ENCODE results near the gene STAT3.
"Not testable (repeated sequence)": the region's sequence is repeated elsewhere in the genome, so short reads cannot be mapped to it uniquely, and the experiment has no call there.

The STAT3 gene

DNA sequence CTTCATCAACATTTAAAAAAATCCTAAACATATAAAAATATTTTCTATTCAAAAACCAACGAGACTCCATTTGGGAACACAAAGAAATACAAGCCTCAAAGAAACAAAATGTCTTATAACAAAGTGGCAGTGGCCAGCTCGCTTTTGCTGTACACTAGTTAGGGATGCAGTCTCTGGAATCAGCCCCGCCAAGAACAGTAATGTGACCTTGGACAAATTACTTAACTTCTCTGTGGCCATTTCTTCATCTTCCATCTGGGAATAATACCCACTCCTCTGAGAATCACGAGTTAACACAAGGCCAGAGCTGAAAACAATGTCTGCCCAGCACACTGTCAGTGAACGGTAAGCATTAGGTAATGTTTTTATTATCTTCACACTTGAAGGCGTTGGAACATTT is 117.6 kb downstream of the STAT3 start:
- Histone ChIP-seq H3K36me3 (replicated peaks) (no peaks in the 10 kb centered on the region), H3K4me1 (peaks cover 10% of the 10 kb centered on the region), H3K4me3 (no peak overlapping the region), H3K9me3 (no peaks in the 10 kb centered on the region), H3K27me3 (ENCODE audit: low read depth) (no peaks in the 10 kb centered on the region)
- in situ Hi-C loops (cut with MboI; ENCODE audit: low sequenced_read_pairs), result no loop called here
- DNase-seq (ENCODE audit: low spot score in 2 of 2), result no peak

DNA sequence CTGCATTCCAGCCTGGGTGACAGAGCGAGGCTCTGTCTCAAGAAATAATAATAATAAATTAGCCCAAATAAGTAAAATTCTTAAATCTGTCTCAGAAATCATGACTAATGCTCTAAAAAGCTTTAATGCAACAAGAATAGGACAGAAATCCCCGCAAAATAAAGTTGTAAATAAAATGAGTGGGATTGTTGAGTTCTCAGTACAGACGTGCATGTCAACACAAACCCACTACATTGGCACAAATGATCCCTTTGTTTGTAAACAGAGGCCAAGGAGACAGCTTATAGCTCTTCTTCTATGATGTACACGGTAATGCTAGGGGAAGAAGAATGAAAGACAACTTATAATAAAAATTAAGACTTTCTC is 118.1 kb downstream of the STAT3 start:
- H3K4me3 ChIP-seq, result no peak overlapping the region
- H3K9me3 ChIP-seq, result no peaks in the 10 kb centered on the region
- H3K27me3 ChIP-seq (ENCODE audit: low read depth), result no peaks in the 10 kb centered on the region
- H3K4me1 ChIP-seq, result peaks cover 9% of the 10 kb centered on the region
- in situ Hi-C loops (cut with MboI; ENCODE audit: low sequenced_read_pairs), result no loop called here
- H3K36me3 ChIP-seq (replicated peaks), result no peaks in the 10 kb centered on the region
- DNase-seq (ENCODE audit: low spot score in 2 of 2), result no peak

DNA sequence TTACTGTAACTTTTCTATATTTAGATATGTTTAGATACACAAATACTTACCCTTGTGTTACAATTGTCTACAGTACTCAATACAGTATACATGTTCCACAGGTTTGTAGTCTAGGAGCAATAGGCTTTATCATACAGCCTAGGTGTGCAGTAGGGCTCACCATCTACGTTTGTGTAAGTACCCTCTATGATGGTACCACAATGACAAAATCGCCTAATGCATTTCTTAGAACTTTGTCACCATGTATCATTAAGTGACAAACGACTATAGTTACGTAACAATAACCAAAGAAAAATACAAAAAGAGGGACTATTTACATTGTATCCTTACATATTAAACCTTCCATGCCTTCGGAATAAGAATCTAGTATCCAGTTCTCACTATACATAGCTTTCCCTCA is 120.0 kb downstream of the STAT3 start:
- no peaks in the 10 kb centered on the region for H3K27me3 ChIP-seq (ENCODE audit: low read depth)
- H3K4me1 ChIP-seq, result no peaks in the 10 kb centered on the region
- H3K4me3 ChIP-seq, result no peak overlapping the region
- H3K36me3 ChIP-seq (replicated peaks), result no peaks in the 10 kb centered on the region
- H3K9me3 ChIP-seq, result no peaks in the 10 kb centered on the region
- in situ Hi-C loops (cut with MboI; ENCODE audit: low sequenced_read_pairs), result no loop called here
- no peak for DNase-seq (ENCODE audit: low spot score in 2 of 2)

DNA sequence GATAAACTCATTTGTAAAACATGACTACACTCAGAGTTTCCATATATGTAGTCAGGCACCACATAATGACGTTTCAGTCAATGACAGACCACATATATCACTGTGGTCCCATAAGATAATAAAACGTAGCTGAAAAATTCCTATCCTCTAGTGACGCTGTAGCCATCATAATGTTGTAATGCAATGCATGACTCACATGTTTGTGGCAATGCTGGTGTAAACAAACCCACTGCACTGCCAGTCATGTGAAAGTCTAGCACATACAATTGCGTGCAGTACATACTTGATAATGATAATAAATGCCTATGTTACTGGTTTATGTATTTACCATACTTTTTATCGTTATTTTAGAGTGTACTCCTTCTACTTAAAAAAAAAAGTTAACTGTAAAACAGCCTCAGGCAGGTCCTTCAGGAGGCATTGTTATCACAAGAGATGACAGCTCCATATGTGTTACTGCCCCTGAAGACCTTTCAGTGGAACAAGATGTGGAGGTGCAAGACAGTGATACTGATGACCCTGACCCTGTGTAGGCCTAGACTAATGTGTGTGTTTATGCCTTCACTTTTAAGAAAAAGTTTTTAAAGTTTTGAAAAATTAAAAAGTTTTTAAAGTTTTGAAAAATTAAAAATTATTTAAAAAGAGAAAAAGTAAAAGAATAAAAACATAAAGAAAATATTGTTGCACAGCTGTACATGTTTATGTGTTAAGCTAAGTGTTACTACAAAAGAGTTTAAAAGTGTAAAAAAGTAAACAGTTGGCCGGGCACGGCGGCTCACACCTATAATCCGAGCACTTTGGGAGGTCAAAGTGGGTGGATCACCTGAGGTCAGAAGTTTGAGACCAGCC is 121.1 kb downstream of the STAT3 start:
- Histone ChIP-seq H3K4me1 (no peaks in the 10 kb centered on the region), H3K27me3 (ENCODE audit: low read depth) (no peaks in the 10 kb centered on the region), H3K4me3 (no peak overlapping the region), H3K9me3 (no peaks in the 10 kb centered on the region), H3K36me3 (replicated peaks) (no peaks in the 10 kb centered on the region)
- no peak for DNase-seq (ENCODE audit: low spot score in 2 of 2)
- in situ Hi-C loops (cut with MboI; ENCODE audit: low sequenced_read_pairs), result no loop called here

DNA sequence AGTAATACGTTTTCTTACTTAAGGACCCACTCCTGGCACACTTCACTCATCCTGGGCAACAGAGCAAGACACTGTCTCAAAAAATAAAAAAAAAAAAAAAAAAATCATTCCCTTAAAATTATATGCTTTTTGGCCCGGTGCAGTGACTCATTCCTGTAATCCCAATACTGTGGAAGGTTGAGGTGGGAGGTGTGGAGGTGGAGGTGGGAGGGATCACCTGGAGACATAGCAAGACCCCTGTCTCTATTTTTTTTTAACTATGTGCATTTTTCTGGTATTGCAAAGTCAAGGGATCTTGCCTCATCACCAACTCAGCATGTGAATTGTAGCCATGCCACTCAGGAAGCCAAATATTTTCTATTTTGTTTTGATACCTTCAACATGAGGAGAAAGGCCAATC is 121.8 kb downstream of the STAT3 start:
- H3K4me3 ChIP-seq, result no peak overlapping the region
- in situ Hi-C loops (cut with MboI; ENCODE audit: low sequenced_read_pairs), result no loop called here
- H3K27me3 ChIP-seq (ENCODE audit: low read depth), result no peaks in the 10 kb centered on the region
- H3K36me3 ChIP-seq (replicated peaks), result no peaks in the 10 kb centered on the region
- no peaks in the 10 kb centered on the region for H3K4me1 ChIP-seq
- DNase-seq (ENCODE audit: low spot score in 2 of 2), result no peak
- no peaks in the 10 kb centered on the region for H3K9me3 ChIP-seq

DNA sequence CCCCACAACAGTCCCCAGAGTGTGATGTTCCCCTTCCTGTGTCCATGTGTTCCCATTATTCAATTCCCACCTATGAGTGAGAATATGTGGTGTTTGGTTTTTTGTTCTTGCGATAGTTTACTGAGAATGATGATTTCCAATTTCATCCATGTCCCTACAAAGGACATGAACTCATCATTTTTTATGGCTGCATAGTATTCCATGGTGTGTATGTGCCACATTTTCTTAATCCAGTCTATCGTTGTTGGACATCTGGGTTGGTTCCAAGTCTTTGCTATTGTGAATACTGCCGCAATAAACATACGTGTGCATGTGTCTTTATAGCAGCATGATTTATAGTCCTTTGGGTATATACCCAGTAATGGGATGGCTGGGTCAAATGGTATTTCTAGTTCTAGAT is 123.9 kb downstream of the STAT3 start:
- H3K36me3 ChIP-seq (replicated peaks); H3K4me1 ChIP-seq; H3K27me3 ChIP-seq (ENCODE audit: low read depth); in situ Hi-C loops (cut with MboI; ENCODE audit: low sequenced_read_pairs); H3K4me3 ChIP-seq; H3K9me3 ChIP-seq; DNase-seq (ENCODE audit: low spot score in 2 of 2): not testable (repeated sequence)
